GM12878 (cell line): ENCODE measurements around the gene BARHL1. TPM values are rescaled to one million over a fixed set of nuclear protein-coding genes. Genes with fewer than 3 reads are reported as not detected.

Experiments
- ATAC-seq: fragments of 200-7000 bp; cut with Tn5 transposase; 3 replicates; pipeline ENCODE4 v1.9.1; 2020; ENCODE audit warnings: mild to moderate bottlenecking, moderate library complexity
- BruUV-seq: library from RNA; stranded (reverse); fragments of 400-500 nt; replicated peaks from 2 replicates; lab custom pipeline; 2021; lab: Mats Ljungman, UMichigan
- CTCF ChIA-PET: fragments of 300-600 bp; sonication (Branson Sonifier 250); formaldehyde crosslinking; extraction: SDS; loops from one replicate; lab custom pipeline; 2021; ENCODE audit warnings: inconsistent platforms; lab: Yijun Ruan, JAX
- POLR2A ChIA-PET: fragments of 350-600 bp; formaldehyde crosslinking; extraction: SDS; loops from one replicate; lab custom pipeline; 2021; ENCODE audit warnings: inconsistent platforms; lab: Charles Lee
- RAD21 ChIA-PET: fragments of 300-600 bp; sonication (Branson Sonifier 250); formaldehyde crosslinking; loops from one replicate; lab custom pipeline; 2023; ENCODE audit warnings: antibody characterized with exemption; ENCODE audit not compliant: unreplicated experiment; lab: Charles Lee
- SMC1A ChIA-PET: fragments of 300-600 bp; sonication (Branson Sonifier 250); formaldehyde crosslinking; loops from one replicate; lab custom pipeline; 2023; ENCODE audit not compliant: unreplicated experiment, uncharacterized antibody; lab: Charles Lee
- DNase-seq: peaks from one replicate; pipeline ENCODE4 v3.0.0-alpha.2; 2011; ENCODE audit warnings: low read depth, low spot score
- FAIRE-seq: peaks from 3 replicates; lab custom pipeline; 2011; peaks lifted over from hg19 to GRCh38; lab: Jason Lieb, UNC
- H2AFZ ChIP-seq: 2 replicates; pipeline ENCODE4 v1.6.0; 2011; ENCODE audit warnings: low read depth, low read length, control low read depth; ENCODE audit not compliant: control insufficient read depth
- H3K27ac ChIP-seq: 2 replicates; pipeline ENCODE4 v1.5.1; 2011; ENCODE audit warnings: control low read depth; ENCODE audit not compliant: control insufficient read depth, insufficient read depth
- H3K27me3 ChIP-seq, 2 experiments: replicated peaks in 1 of 2; 2 replicates each; pipeline versions ENCODE4 v1.6.0 to v1.6.1; 2011; ENCODE audit warnings: low read length in 1 of 2; ENCODE audit not compliant: control insufficient read depth in 2 of 2, insufficient read depth in 2 of 2
- H3K36me3 ChIP-seq, 2 experiments: 2 replicates each; pipeline ENCODE4 v1.5.1; 2011; ENCODE audit warnings: low read length in 1 of 2; ENCODE audit not compliant: control insufficient read depth in 2 of 2, insufficient read depth in 2 of 2
- H3K4me1 ChIP-seq: 2 replicates; pipeline ENCODE4 v1.6.1; 2011; ENCODE audit warnings: mild to moderate bottlenecking, low read length, moderate library complexity, mixed read lengths; ENCODE audit not compliant: control insufficient read depth, insufficient read depth
- H3K4me2 ChIP-seq: 2 replicates; pipeline ENCODE4 v1.6.0; 2011; ENCODE audit warnings: control low read depth; ENCODE audit not compliant: control insufficient read depth, insufficient read depth
- H3K4me3 ChIP-seq: fragments of 200-600 bp; sonication (generic); 2 replicates; pipeline ENCODE4 v1.5.1; 2016
- H3K79me2 ChIP-seq: 2 replicates; pipeline ENCODE4 v1.6.0; 2011; ENCODE audit warnings: low read length; ENCODE audit not compliant: control insufficient read depth, insufficient read depth
- H3K9ac ChIP-seq: 2 replicates; pipeline ENCODE4 v1.8.0; 2011; ENCODE audit warnings: low read length, control low read depth, mixed read lengths; ENCODE audit not compliant: control insufficient read depth, insufficient read depth
- H3K9me3 ChIP-seq: replicated peaks from 3 replicates; pipeline ENCODE4 v1.5.1; 2011; ENCODE audit warnings: mild to moderate bottlenecking, low read length; ENCODE audit not compliant: control insufficient read depth, insufficient read depth
- H4K20me1 ChIP-seq: 2 replicates; pipeline ENCODE4 v1.6.0; 2011; ENCODE audit not compliant: control insufficient read depth, insufficient read depth
- EZH2 ChIP-seq: IDR thresholded peaks from 2 replicates; pipeline ENCODE4 v1.6.1; 2012; ENCODE audit warnings: low read depth, mild to moderate bottlenecking, control low read depth, inconsistent platforms, low read length, borderline replicate concordance; ENCODE audit not compliant: control insufficient read depth
- FOXK2 ChIP-seq: fragments of 450-650 bp; IDR thresholded peaks from 2 replicates; pipeline ENCODE4 v1.6.1; 2017; ENCODE audit warnings: mild to moderate bottlenecking, moderate library complexity
- GATAD2B ChIP-seq: fragments of 450-650 bp; conservative IDR thresholded peaks from 2 replicates; pipeline ENCODE4 v1.6.1; 2017; ENCODE audit warnings: low read depth, mild to moderate bottlenecking, moderate library complexity
- IKZF2 ChIP-seq, 2 experiments: fragments of 450-650 bp; IDR thresholded peaks; 2 replicates each; pipeline ENCODE4 v1.6.1; 2017; ENCODE audit warnings: mild to moderate bottlenecking in 2 of 2, moderate library complexity in 2 of 2
- NKRF ChIP-seq: fragments of 450-650 bp; conservative IDR thresholded peaks from 2 replicates; pipeline ENCODE4 v1.6.1; 2017; ENCODE audit warnings: mild to moderate bottlenecking, moderate library complexity
- POLR2A ChIP-seq: IDR thresholded peaks from 2 replicates; pipeline ENCODE4 v1.6.1; 2011; ENCODE audit warnings: low read depth, mild to moderate bottlenecking, low read length
- SMAD1 ChIP-seq: fragments of 450-650 bp; IDR thresholded peaks from 2 replicates; pipeline ENCODE4 v1.6.1; 2018; ENCODE audit warnings: mild to moderate bottlenecking, low read depth; ENCODE audit not compliant: partially characterized antibody
- SPI1 ChIP-seq: IDR thresholded peaks from 2 replicates; pipeline ENCODE4 v1.6.1; 2011; ENCODE audit warnings: low read depth, mild to moderate bottlenecking, low read length, moderate library complexity, borderline replicate concordance; ENCODE audit not compliant: insufficient read depth
- SREBF1 ChIP-seq: IDR thresholded peaks from 2 replicates; pipeline ENCODE4 v1.6.1; 2012; ENCODE audit warnings: mild to moderate bottlenecking, low read length
- ZNF622 ChIP-seq: fragments of 450-650 bp; IDR thresholded peaks from 2 replicates; pipeline ENCODE4 v1.6.1; 2017; ENCODE audit warnings: mild to moderate bottlenecking, inconsistent platforms
- ZZZ3 ChIP-seq: IDR thresholded peaks from 2 replicates; pipeline ENCODE4 v1.6.1; 2011; ENCODE audit warnings: low read depth; ENCODE audit not compliant: control insufficient read depth, insufficient read length
- WGBS: methylation state at CpG from one replicate; pipeline ENCODE4 v1.1.6; 2016; ENCODE audit warnings: low lambda C conversion rate; ENCODE audit not compliant: insufficient replicate concordance, insufficient coverage; ENCODE audit errors: missing lambda C conversion rate; 5-methylcytosine and 5-hydroxymethylcytosine counted together
- in situ Hi-C: fragments of 300-500 bp; cut with MboI; formaldehyde crosslinking; loops from 9 replicates; pipeline ENCODE4 v1.14.3; 2018; ENCODE audit warnings: mixed read lengths
- intact Hi-C: fragments of 100-400 bp; cut with micrococcal nuclease; formaldehyde crosslinking; loops from one replicate; pipeline ENCODE4 v1.14.2; 2022; ENCODE audit not compliant: unreplicated experiment
- polyA plus RNA-seq, 11 experiments: library from polyadenylated mRNA; depleted of rRNA in 4 of 11; unstranded in 6 of 11; stranded (reverse) in 5 of 11; fragments of >200 nt; fragmentation: Nextera tagmentation in 4 of 11; fragmentation: Illumina TruSeq in 1 of 11; extraction: Ambion mirVana in 4 of 11; extraction: Trizol in 1 of 11; gene quantifications; 1 replicate in 1 of 11; 2 replicates in 10 of 11; pipeline versions ENCODE4 v1.2.1 to v1.2.3, GENCODE V29; 2011 to 2016; ENCODE audit warnings: inconsistent platforms in 2 of 11, missing spikeins in 2 of 11, low read depth in 1 of 11
- total RNA-seq, 4 experiments: library from RNA; depleted of rRNA in 3 of 4; stranded (reverse); fragments of >200 nt in 3 of 4; fragmentation: Illumina TruSeq in 1 of 4; extraction: Trizol in 1 of 4; gene quantifications; 2 replicates each; pipeline versions ENCODE4 v1.2.1 to v1.2.3, GENCODE V29; 2013 to 2021
- TF ChIP-seq, protein P1 (sequence below): fragments of 450-650 bp; formaldehyde crosslinking; IDR thresholded peaks from 2 replicates; pipeline ENCODE4 v1.4.0; 2022; ENCODE audit warnings: mild to moderate bottlenecking, moderate library complexity
- TF ChIP-seq, protein P2 (sequence below): IDR thresholded peaks from 2 replicates; pipeline ENCODE4 v1.6.1; 2011; ENCODE audit warnings: low read depth, mild to moderate bottlenecking, low read length, moderate library complexity, borderline replicate concordance; ENCODE audit errors: extremely low read depth

The BARHL1 gene
- total and polyA plus RNA-seq, 10 of the 15 experiments (the other 5 are each of a cell fraction or from before 2014, with no cell fraction given) = not detected

- TF ChIP-seq, protein P1, sequence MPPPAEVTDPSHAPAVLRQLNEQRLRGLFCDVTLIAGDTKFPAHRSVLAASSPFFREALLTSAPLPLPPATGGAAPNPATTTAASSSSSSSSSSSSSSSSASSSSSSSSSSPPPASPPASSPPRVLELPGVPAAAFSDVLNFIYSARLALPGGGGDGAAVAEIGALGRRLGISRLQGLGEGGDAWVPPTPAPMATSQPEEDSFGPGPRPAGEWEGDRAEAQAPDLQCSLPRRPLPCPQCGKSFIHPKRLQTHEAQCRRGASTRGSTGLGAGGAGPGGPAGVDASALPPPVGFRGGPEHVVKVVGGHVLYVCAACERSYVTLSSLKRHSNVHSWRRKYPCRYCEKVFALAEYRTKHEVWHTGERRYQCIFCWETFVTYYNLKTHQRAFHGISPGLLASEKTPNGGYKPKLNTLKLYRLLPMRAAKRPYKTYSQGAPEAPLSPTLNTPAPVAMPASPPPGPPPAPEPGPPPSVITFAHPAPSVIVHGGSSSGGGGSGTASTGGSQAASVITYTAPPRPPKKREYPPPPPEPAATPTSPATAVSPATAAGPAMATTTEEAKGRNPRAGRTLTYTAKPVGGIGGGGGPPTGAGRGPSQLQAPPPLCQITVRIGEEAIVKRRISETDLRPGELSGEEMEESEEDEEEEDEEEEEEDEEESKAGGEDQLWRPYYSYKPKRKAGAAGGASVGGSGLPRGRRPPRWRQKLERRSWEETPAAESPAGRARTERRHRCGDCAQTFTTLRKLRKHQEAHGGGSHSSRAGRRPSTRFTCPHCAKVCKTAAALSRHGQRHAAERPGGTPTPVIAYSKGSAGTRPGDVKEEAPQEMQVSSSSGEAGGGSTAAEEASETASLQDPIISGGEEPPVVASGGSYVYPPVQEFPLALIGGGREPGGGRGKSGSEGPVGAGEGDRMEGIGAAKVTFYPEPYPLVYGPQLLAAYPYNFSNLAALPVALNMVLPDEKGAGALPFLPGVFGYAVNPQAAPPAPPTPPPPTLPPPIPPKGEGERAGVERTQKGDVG = no peak
- TF ChIP-seq ZZZ3 = no peak
These were observed 2.5 kb downstream of the BARHL1 start (continued) for GRCh38 chr9:132584601-132585560.

GRCh38 chr9:132585954-132586829 is 3.8 kb downstream of the BARHL1 start:
- Histone ChIP-seq H3K9ac (no peak overlapping the region), H3K4me2 (no peak overlapping the region), H3K4me1 (no peaks in the 10 kb centered on the region), H3K4me3 (no peak overlapping the region), H3K9me3 (no peaks in the 10 kb centered on the region), H3K27ac (no peak overlapping the region), H3K36me3 (no peaks in the 10 kb centered on the region), H3K79me2 (no peaks in the 10 kb centered on the region), H3K27me3 (peaks cover 25 to 30% of the 10 kb centered on the region in 2 experiments), H2AFZ (no peak overlapping the region), H4K20me1 (peaks cover 5% of the 10 kb centered on the region)
- WGBS = 29% methylated on average over 42 of the region's 42 CpGs
- intact Hi-C loops = no loop called here
- FAIRE-seq (no peak), DNase-seq (no peak), ATAC-seq (no peak; the same call in 2 of the 3 replicates)
- TF ChIP-seq SMAD1 (no peak), SPI1 (peak; percentile 70; the same call in 1 of the 2 replicates), ZNF622 (no peak), NKRF (no peak), POLR2A (no peak), EZH2 (0 out of 2 replicates have a peak, but pooled peaks have one; percentile 21), IKZF2 (IDR thresholded peaks at IDR 0.05) (no peak), GATAD2B (no peak), SREBF1 (no peak), FOXK2 (no peak)
- TF ChIP-seq, protein P2, sequence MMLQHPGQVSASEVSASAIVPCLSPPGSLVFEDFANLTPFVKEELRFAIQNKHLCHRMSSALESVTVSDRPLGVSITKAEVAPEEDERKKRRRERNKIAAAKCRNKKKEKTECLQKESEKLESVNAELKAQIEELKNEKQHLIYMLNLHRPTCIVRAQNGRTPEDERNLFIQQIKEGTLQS = no peak
- POLR2A ChIA-PET = no interaction called here
- no TSS peak for BruUV-seq
- RAD21 ChIA-PET = no interaction called here
- SMC1A ChIA-PET = no interaction called here
- in situ Hi-C loops = no loop called here
- CTCF ChIA-PET = interaction anchor here (0.6 kb wide), 1 partner anchor 739 kb away, joined by 3 read pairs; no protein-coding TSS in a partner anchor
